Activated T-helper 2 cell treated with anti-CD3 and anti-CD28 coated beads, Interferon-gamma antibody, Interleukin-2, Interleukin-4, amounts not matched to agents 10 μg/mL and 5 μg/mL and 100 μg/mL, durations not matched to agents 14 hours and 24 hours and 36 hours (primary cell): ENCODE measurements around the gene TBC1D5. TPM values are rescaled to one million over a fixed set of nuclear protein-coding genes. Genes with fewer than 3 reads are reported as not detected.

Source experiments
- DNase-seq: peaks from one replicate; pipeline ENCODE4 v3.0.0; 2021; ENCODE audit warnings: low spot score
- H3K27ac Mint-ChIP-seq: one replicate; pipeline ENCODE4 v1.8.0; 2021; ENCODE audit warnings: mixed read lengths
- H3K27me3 Mint-ChIP-seq: one replicate; pipeline ENCODE4 v1.8.0; 2021; ENCODE audit warnings: low read depth, mixed read lengths
- H3K36me3 Mint-ChIP-seq: one replicate; pipeline ENCODE4 v1.8.0; 2021; ENCODE audit warnings: low read depth, mixed read lengths
- H3K4me1 Mint-ChIP-seq: one replicate; pipeline ENCODE4 v1.8.0; 2021; ENCODE audit warnings: low read depth, mixed read lengths
- H3K4me3 Mint-ChIP-seq: one replicate; pipeline ENCODE4 v1.8.0; 2021; ENCODE audit warnings: low read depth, mild to moderate bottlenecking, moderate library complexity, mixed read lengths
- H3K9me3 Mint-ChIP-seq: one replicate; pipeline ENCODE4 v1.8.0; 2021; ENCODE audit warnings: mixed read lengths
- intact Hi-C: fragments of 100-400 bp; cut with micrococcal nuclease; formaldehyde crosslinking; loops from one replicate; pipeline ENCODE4 v1.15.1; 2023
- total RNA-seq: library from RNA; stranded (reverse); gene quantifications from 2 replicates; pipeline ENCODE4 v1.2.3, GENCODE V29; 2022

TBC1D5 gene
- total RNA-seq, 1 donor from 2014 or later: 43.9 TPM

DNA sequence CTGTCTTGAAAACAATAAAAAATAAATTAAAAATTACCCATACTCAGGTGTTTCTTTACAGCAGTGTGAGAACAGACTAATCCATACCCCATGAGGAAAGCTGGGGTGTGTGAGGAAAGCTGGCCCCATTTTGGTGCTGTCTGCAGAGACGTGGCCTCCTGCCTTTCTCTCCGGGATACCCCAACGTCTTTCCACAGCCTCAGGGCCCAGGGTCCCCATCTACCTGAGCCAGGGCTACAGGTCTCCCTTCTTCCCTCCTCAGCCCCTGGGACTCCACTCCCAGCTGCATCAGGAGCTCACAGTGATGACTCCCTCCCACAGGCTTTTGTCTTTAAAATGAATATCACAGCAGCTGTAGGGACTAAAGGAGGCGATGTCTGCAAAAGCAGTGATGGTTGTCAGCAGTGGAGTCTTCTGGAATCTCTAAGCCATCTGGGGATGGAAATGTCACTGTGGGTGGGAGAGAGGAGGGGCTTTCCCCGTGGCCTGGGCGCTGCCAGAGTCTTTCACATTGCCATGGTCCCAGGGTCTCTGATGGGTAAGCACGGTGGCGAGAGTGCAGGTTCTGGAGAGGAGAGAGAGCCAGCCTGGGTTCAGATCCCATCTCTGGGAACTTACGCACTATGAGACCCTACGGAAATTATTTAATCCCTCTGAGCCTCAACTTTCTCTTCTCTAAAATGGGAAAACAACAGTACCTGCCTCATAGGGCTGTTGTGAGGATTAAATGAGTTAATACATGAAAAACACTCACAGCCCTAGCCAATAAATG lies 598.4 kb downstream of the TBC1D5 start:
- Mint-ChIP-seq H3K4me3 (no peak overlapping the region), H3K4me1 (peaks cover 45% of the 10 kb centered on the region), H3K9me3 (peaks cover 4% of the 10 kb centered on the region), H3K27me3 (no peaks in the 10 kb centered on the region), H3K36me3 (peaks cover 7% of the 10 kb centered on the region), H3K27ac (peak overlapping the region; percentile 40)
- intact Hi-C loops: no loop called here
- DNase-seq: no peak

DNA sequence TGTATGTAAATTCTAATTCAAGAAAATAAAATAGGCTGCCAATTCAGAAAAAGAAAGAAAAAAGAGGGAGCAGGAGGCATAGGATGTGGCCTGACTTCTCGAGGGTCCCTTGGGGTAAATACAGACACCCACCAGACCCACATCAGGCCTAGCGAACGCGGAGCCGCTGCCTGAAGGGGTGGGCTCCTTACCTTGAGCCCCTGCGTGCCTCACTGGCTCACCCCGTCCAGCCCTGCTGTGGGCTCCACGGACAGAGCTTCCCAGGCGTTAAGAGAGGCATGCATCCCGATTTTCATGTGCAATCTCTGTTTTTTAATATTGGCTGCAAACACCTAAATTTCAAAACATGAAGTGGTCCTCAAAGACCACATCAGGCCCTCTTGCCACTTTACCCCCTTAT lies 599.9 kb downstream of the TBC1D5 start:
- intact Hi-C loops: no loop called here
- Mint-ChIP-seq H3K4me1 (peaks cover 31% of the 10 kb centered on the region), H3K27me3 (no peaks in the 10 kb centered on the region)

DNA sequence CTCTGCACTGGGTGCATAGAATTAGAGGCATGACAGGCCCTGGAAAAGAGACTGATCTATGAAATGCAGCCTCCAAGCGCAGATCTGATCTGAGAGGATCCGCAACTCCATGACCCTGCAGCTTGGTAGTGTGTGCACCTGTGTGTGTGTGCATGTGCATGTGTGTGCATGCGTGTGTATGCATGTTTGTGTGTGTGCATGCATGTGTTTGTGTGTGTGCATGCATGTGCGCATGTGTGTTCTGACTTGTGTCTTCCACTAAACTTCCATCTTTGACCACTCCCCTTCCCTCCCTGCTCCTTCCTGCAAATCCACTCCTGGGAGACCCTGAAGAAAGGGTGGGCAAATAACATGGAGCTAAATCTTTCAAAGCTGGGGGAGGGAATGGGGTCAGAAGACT lies 600.7 kb downstream of the TBC1D5 start:
- intact Hi-C loops: no loop called here
- Mint-ChIP-seq H3K4me3 (no peak overlapping the region), H3K9me3 (peaks cover 4% of the 10 kb centered on the region), H3K36me3 (no peaks in the 10 kb centered on the region), H3K4me1 (peaks cover 26% of the 10 kb centered on the region), H3K27me3 (no peaks in the 10 kb centered on the region), H3K27ac (no peak overlapping the region)
- no peak for DNase-seq

More for the DNA sequence above, 599.9 kb downstream of the TBC1D5 start:
- Mint-ChIP-seq H3K36me3 (peaks cover 4% of the 10 kb centered on the region), H3K27ac (no peak overlapping the region), H3K9me3 (peaks cover 4% of the 10 kb centered on the region), H3K4me3 (no peak overlapping the region)
- DNase-seq: no peak

DNA sequence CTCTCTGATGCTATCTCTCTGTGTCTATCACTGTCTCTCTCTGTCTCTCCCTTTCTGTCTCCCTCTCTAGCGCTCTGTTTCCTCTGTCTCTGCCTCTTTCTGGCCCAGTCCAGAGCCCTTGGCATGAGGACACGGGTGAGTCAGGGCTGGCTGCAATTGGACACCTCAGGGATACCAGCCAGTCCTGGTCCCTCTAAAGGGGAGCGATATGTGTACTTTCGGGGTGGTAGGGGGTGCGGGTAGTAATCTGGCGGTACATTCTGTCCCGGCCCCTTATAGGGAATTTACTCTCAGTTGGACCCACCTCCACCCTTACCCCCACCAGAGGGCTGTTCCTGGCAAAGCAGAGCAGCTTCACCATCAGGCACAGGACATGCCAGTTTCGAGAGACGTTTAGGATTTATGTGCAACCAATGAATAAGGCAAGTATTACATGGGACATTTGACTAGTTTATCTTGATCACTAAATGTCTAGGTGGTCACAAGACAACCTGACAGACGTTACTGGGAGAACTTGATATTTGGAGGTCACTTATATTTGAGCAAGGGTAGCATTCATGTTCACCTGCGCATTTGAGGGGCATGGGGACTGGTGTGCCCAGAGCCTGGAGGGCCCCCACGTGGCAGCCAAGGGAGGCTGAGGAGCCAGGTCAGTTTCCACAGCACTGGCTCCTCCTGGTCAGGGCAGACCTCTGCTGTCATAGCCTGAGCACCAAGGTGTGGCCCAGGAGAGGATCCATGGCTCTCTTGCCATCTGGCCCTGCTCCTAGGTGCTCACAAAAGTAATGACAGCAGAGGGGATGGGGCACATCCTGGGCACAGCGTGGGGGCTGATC lies 601.5 kb downstream of the TBC1D5 start:
- intact Hi-C loops: no loop called here
- Mint-ChIP-seq H3K4me3 (no peak overlapping the region), H3K27me3 (no peaks in the 10 kb centered on the region), H3K27ac (no peak overlapping the region), H3K4me1 (peaks cover 18% of the 10 kb centered on the region), H3K9me3 (peaks cover 4% of the 10 kb centered on the region), H3K36me3 (no peaks in the 10 kb centered on the region)
- DNase-seq: no peak

DNA sequence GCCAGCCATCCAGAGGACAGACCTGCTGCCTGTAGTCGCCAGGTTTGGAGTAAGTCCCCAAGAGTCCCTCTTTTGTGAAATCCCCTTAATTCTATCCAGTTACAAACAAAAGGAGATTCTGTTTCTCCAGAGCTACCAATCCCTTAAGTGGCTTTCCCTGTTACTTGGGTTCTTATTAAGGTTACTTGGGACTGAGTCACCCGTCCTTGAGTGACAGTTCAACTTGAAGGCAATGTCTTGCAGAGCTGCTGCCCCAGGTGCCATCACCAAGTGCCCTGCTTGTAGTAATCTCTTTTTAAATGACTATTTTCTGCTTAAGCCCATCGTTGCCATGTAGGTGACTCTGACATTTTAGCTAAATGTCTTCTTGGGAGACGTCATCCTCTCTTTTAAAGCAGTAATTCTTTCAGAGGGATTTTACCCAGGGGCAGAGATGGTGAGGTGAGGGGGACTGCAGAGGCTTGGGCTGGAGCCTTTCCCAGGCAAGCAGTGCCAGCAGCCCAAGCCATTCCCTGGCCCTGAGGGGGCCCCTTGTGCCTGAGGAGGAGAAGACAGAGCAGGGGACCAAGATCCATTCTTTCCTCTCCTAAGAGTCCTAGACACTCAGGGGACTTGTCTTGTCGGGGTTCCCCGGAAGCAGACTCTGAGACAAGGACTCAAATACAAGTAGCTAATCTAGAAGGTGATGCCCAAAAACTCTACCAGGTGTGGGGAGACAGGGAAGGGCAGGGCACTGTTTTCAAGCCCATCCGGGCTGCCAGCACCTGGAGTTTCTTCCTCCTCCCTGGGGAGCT lies 604.0 kb downstream of the TBC1D5 start:
- peaks cover 3% of the 10 kb centered on the region for H3K9me3 Mint-ChIP-seq
- H3K4me3 Mint-ChIP-seq: no peak overlapping the region
- H3K4me1 Mint-ChIP-seq: no peaks in the 10 kb centered on the region
- intact Hi-C loops: no loop called here
- DNase-seq: no peak
- no peaks in the 10 kb centered on the region for H3K36me3 Mint-ChIP-seq
- H3K27me3 Mint-ChIP-seq: no peaks in the 10 kb centered on the region
- no peak overlapping the region for H3K27ac Mint-ChIP-seq

DNA sequence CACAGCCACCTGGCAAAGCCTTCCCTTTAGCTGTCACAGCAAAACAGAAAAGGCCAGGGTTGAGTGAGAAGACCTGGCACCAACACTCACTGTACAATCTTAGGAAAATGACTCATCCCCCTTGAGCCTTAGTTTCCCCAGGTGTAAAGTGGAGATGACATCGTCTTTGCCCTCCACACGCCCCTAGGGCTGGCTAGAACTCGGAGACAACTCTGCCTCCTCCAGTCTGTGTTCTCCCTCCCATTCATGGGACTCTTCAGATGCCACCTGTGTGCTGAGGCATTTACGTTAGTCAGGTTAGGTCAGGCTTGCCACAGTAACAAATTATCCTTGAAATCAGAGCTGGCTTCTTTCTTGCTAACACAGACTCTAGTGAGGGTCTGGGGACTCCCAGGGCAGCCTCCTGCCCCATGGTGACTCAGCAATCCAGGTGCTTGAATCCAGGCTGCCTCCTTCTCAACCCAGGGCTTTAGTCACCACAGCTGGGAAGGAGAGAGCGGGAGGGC lies 605.1 kb downstream of the TBC1D5 start:
- Mint-ChIP-seq H3K4me3 (no peak overlapping the region), H3K27me3 (no peaks in the 10 kb centered on the region)
- intact Hi-C loops: no loop called here

DNA sequence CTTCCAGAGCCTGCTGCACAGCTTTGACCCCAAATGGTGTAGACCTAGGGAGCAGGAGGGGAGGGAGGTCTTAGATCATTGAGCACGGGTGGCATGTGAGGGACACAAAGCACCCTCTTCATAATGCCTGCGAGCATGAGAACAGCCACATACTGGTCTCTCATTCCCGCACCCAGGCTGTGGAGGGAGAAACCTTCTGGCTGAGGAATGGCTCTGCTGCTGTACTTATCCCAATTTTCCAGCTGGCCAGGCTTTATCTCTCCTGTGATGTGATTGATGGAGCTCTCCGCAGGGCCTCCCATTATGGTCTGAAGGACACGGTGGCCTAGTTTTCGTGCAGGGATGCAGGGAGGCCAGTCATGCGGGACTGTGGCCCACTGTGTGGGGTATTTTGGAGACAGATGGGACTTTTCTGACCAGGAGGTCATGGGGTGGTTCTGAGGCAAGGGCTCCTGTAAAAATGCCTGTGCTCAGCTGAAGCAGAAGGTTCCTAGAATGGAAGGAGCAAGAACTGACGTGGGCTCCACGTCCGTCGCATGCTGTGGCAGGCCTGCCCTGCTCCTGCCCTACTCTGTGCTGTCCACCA lies 606.2 kb downstream of the TBC1D5 start:
- Mint-ChIP-seq H3K36me3 (no peaks in the 10 kb centered on the region), H3K27ac (no peak overlapping the region), H3K4me3 (no peak overlapping the region), H3K4me1 (no peaks in the 10 kb centered on the region), H3K27me3 (no peaks in the 10 kb centered on the region), H3K9me3 (no peaks in the 10 kb centered on the region)
- DNase-seq: no peak
- intact Hi-C loops: no loop called here

More for the DNA sequence above, 605.1 kb downstream of the TBC1D5 start:
- no peaks in the 10 kb centered on the region for H3K36me3 Mint-ChIP-seq
- H3K9me3 Mint-ChIP-seq: no peaks in the 10 kb centered on the region
- DNase-seq: no peak
- H3K27ac Mint-ChIP-seq: no peak overlapping the region
- no peaks in the 10 kb centered on the region for H3K4me1 Mint-ChIP-seq

DNA sequence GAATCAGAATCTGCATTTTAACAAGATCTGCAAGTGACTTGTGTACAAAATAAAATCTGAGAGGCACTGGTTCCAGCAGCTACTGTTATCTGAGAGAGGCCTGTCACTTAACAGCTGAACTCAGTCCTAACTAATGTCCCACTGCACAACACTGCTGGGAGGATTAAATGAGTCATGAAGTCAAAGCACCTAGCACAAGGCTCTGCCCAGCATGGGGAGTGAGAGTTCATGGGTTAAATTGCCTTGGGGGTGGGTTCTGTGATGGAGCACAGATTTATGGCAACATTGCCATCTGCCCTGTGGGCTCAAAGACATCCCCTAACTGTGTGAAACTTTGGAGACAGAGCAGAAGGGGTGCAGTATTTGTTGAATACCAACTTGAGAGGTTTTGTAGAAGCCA lies 606.7 kb downstream of the TBC1D5 start:
- Mint-ChIP-seq H3K9me3 (no peaks in the 10 kb centered on the region), H3K27me3 (no peaks in the 10 kb centered on the region), H3K36me3 (no peaks in the 10 kb centered on the region), H3K27ac (no peak overlapping the region), H3K4me3 (no peak overlapping the region), H3K4me1 (no peaks in the 10 kb centered on the region)
- DNase-seq: no peak
- intact Hi-C loops: no loop called here

DNA sequence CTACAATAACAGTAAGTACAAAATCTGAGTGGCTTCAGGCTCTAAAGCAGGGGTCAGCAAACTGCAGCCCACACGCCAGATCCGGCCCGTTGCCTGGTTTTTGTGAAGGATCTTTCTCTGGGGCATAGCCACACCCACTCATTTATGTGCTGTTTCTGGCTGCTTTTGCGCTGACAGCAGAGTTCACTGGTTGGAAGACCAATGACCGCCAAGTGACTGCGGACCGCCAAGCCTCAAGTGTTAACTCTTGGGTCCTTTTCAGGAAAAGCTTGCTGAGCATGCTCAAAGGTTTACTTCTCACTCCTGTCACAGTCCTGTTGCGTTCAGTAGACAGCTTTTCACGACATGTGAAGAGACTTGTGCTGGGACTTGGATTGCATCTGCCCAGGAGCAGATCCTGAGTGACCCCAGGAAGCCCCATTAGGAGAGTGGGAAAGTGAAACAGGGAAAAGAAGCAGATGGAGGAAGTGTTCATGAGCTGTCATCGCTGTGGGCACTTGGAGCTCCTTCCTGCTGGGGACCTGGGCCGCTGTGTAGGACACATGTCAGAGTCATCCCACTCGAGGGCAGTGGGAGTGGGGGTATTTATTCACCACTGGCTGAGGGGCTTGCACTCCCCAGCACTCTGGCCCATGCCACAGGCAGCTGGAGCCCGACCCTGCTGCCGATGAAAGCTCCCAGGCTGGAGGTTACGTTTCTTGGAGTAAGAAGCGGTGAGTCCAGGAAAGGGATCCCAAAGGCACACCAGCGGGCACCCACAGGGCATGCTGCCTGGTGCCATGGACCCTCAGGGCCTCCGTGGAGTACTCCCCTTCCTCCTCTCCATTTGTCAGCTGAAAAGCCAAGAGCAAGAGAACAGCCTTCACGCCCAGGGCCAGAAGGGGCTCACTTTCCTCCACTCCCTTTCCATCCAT lies 608.5 kb downstream of the TBC1D5 start:
- intact Hi-C loops: no loop called here
- no peaks in the 10 kb centered on the region for H3K27me3 Mint-ChIP-seq
- DNase-seq: no peak
- H3K4me3 Mint-ChIP-seq: no peak overlapping the region
- H3K36me3 Mint-ChIP-seq: no peaks in the 10 kb centered on the region
- peaks cover 2% of the 10 kb centered on the region for H3K4me1 Mint-ChIP-seq
- no peaks in the 10 kb centered on the region for H3K9me3 Mint-ChIP-seq
- no peak overlapping the region for H3K27ac Mint-ChIP-seq

DNA sequence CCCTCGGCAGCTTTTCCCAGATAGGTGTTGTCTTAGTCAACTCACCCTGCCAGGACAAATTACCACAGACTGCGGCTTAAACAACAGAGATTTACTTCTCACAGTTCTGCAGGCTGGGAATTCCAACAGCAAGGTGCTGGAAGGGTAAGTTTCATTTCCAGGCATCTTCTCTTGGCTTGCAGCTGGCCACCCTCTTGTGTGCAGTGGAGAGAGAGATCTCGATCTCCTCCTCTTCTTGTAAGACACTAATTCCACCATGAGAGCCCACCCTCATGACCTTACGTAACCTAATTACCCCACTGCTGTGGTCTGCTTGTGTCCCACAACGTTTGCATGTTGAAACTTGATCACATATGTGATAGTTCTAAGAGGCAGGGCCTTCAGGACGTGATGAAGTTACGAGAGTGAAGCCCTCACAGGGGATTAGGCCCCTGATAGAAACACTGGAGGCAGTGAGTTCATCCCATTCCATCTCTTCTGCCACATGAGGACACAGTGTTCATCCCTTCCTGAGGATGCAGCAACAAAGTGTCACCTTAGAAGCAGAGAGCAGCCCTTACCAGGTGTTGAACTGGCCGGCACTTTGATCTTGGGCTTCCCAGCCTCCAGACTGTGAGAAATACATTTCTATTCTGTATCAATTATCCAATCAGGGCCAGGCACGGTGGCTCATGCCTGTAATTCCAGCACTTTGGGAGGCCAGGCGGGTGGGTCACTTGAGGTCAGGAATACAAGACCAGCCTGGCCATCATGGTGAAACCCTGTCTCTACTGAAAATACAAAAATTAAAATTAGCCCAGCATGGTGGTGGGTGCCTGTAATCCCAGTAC lies 609.9 kb downstream of the TBC1D5 start:
- intact Hi-C loops: no loop called here
- peaks cover 9% of the 10 kb centered on the region for H3K9me3 Mint-ChIP-seq
- peaks cover 2% of the 10 kb centered on the region for H3K4me1 Mint-ChIP-seq
- no peak overlapping the region for H3K27ac Mint-ChIP-seq
- no peak for DNase-seq
- no peak overlapping the region for H3K4me3 Mint-ChIP-seq
- no peaks in the 10 kb centered on the region for H3K27me3 Mint-ChIP-seq
- peaks cover 7% of the 10 kb centered on the region for H3K36me3 Mint-ChIP-seq

DNA sequence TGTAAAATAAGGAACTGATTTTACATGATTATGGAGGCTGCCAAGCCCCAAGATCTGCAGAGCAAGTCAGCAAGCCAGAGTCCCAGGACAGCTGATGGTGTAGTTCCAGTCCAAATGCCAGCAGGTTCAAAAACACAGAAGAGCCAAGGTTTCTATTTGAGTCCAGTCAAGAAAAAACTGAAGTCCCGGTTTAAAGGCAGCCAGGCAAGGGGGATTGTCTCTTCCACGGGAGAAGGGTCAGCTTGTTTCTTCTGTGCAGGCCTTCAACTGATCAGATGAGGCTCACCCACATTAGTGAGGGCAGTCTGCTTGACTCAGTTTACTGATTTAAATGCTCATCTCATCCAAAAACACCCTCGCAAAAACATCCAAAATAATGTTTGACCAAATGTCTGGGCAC lies 611.5 kb downstream of the TBC1D5 start:
- intact Hi-C loops: no loop called here
- Mint-ChIP-seq H3K27me3 (no peaks in the 10 kb centered on the region), H3K27ac (no peak overlapping the region), H3K9me3 (peaks cover 13% of the 10 kb centered on the region), H3K4me1 (peaks cover 2% of the 10 kb centered on the region), H3K36me3 (peaks cover 9% of the 10 kb centered on the region), H3K4me3 (no peak overlapping the region)
- DNase-seq: no peak
